ENCODE measurements around the gene ZNF71.

GRCh38 chr19:56642711-56643459 is 47.8 kb downstream of the ZNF71 start, which contains the start of gene SMIM17:
- TF ChIP-seq CTCF (IDR thresholded peaks at IDR 0.05; ENCODE audit: low read length), result no peak
- TF ChIP-seq EZH2 (optimal IDR thresholded peaks at IDR 0.05; ENCODE audit: low read depth, low read length), result no peak
